Measurements from ENCODE around the gene LGR5.

LGR5 gene

GRCh38 chr12:71601546-71601945, 161.9 kb downstream of the LGR5 start:
- no peak for DNase-seq

- DNase-seq, result no peak
These were observed 163.4 kb downstream of the LGR5 start for GRCh38 chr12:71602761-71603577.

GRCh38 chr12:71605039-71605438, 165.4 kb downstream of the LGR5 start:
- DNase-seq, result no peak

- no peak for DNase-seq
These were observed 168.1 kb downstream of the LGR5 start for GRCh38 chr12:71607494-71608330.

GRCh38 chr12:71610031-71610795, 170.6 kb downstream of the LGR5 start:
- no peak for DNase-seq

- DNase-seq, result no peak
These were observed 182.3 kb downstream of the LGR5 start for GRCh38 chr12:71621938-71622337.

- no peak for DNase-seq
These were observed 185.9 kb downstream of the LGR5 start for GRCh38 chr12:71625476-71625875.

- no peak for DNase-seq
These were observed 186.5 kb downstream of the LGR5 start for GRCh38 chr12:71626098-71626497.

- no peak for DNase-seq
These were observed 187.2 kb downstream of the LGR5 start for GRCh38 chr12:71626768-71627167.

GRCh38 chr12:71627438-71628002, 187.9 kb downstream of the LGR5 start:
- no peak for DNase-seq

Data from stimulated activated CD4-positive, alpha-beta T cell treated with anti-CD3 and anti-CD28 coated beads, Interleukin-4, amount 100 ng/mL, for 4 hours (primary cell).